AG09319 (cell line): ENCODE results near the gene ALDH1L2.
"Not testable (repeated sequence)": the region's sequence is repeated elsewhere in the genome, so short reads cannot be mapped to it uniquely, and the experiment has no call there.

Experiments used
- DNase-seq: peaks from one replicate; pipeline ENCODE4 v3.0.0-alpha.2; 2010; ENCODE audit warnings: low read depth; ENCODE audit errors: extremely low read depth
- TF ChIP-seq, protein P1 (sequence below): IDR thresholded peaks from 2 replicates; pipeline ENCODE4 v1.5.1; 2011; ENCODE audit warnings: low read depth, mild to moderate bottlenecking, inconsistent platforms, low read length, moderate library complexity

The ALDH1L2 gene

DNA sequence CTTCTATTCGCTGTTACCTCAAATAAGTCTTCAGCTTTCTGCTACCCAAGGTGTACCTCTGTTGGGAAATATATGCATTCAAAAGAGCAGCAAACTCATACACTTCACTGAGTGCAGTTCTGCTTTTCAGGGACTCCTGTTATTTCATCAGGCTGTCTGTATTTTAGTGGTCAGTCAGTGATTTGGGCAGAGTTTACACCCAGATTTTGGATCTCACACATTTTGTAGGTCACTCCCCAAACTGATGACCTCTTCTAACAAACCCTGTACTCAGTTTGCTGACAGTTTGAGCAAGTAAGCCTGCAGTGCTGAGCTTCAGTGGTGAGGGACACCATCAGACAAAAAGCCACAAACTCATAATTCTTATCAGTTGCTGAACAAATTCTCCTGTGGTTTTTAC lies 15.1 kb upstream of the ALDH1L2 start:
- no peak for DNase-seq
- TF ChIP-seq, protein P1, sequence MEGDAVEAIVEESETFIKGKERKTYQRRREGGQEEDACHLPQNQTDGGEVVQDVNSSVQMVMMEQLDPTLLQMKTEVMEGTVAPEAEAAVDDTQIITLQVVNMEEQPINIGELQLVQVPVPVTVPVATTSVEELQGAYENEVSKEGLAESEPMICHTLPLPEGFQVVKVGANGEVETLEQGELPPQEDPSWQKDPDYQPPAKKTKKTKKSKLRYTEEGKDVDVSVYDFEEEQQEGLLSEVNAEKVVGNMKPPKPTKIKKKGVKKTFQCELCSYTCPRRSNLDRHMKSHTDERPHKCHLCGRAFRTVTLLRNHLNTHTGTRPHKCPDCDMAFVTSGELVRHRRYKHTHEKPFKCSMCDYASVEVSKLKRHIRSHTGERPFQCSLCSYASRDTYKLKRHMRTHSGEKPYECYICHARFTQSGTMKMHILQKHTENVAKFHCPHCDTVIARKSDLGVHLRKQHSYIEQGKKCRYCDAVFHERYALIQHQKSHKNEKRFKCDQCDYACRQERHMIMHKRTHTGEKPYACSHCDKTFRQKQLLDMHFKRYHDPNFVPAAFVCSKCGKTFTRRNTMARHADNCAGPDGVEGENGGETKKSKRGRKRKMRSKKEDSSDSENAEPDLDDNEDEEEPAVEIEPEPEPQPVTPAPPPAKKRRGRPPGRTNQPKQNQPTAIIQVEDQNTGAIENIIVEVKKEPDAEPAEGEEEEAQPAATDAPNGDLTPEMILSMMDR, result no peak

DNA sequence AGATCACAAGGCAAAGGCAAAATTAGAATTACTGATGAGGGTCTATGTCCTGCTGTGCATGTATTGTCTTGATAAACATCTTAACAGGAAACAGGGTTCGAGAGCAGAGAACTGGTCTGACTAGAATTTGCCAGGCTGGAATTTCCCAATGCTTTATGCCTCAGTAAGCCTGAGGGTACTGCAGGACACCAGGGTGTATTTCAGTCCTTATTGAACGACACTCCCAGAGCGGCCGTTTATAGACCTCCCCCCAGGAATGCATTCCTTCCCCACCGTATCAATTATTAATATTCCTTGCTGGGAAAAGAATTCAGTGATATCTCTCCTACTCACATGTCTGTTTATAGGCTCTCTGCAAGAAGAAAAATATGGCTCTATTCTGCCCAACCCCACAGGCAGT lies 11.1 kb upstream of the ALDH1L2 start:
- DNase-seq, result not testable (repeated sequence)

DNA sequence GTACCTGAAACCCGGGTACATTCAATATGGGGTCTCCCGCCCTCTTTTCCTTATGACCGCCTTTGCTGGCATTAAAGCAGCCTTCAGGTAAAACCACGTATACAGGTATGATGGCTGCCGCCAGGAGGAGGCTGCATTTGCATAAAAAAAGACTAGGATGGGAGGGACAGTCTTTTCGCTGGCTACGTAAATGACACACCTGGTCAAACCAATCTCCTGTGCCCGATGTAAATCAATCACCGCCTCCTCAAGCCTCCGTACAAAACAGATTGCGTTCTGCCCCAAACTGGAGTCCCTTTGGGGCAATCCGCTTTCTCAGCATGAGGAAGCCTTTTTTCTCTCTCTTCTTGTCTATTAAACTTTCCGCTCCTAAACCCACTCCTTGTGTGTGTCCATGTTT lies 8.1 kb upstream of the ALDH1L2 start:
- TF ChIP-seq, protein P1, result no peak
- no peak for DNase-seq

DNA sequence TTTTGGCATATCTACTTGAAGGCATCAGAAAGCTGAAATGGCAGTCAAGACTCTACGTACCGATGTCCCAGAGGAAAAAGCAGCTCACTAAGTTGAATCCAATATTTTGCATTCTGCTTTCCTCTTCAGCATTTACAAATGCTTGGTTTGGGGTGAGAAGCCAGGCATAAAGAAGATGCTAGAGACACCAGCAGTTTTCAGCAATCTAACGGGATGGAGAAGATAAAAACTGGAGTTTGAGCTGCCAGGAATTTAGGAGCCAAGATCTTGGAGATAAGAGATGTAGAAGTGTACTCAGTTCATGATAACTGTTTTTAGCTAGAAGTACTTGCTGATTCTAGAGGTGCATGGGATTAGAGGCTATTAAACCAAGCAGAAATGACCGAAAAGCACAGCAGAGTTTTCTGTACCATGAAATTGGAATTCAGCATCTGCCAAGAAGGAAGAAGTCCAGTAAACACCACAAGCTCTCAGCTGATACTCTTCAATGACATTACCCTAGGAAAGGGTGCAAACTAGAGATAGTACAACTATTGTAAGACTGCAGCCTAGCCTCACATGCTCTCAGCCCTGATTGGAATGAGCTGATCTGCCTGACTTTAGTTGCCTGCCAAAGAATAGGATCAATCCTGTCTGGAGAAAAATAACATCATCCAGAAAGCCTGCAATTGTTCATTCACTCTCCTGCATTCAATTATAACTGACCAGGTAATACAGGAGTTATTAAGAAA lies 7.4 kb upstream of the ALDH1L2 start:
- DNase-seq, result no peak
- TF ChIP-seq, protein P1, result no peak

DNA sequence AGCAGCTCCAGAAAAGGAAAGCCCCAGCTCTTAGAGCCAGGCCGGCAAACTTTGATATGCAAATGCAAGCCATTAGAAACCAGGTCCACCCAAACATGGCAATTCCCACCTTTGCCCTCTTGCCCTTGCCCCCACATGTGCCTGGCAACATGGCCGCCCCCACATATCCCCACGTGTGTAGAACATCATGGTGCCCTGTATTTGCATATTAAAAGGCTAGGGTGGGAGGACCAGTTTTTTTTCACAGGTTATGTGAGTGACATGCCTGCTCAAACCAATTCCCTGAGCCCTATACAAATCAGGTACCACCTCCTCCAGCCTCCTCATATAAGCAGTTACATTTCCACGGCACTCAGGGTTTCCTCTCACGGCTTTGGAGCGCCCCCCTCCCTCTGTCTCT lies 6.1 kb upstream of the ALDH1L2 start:
- TF ChIP-seq, protein P1, result no peak
- DNase-seq, result no peak

DNA sequence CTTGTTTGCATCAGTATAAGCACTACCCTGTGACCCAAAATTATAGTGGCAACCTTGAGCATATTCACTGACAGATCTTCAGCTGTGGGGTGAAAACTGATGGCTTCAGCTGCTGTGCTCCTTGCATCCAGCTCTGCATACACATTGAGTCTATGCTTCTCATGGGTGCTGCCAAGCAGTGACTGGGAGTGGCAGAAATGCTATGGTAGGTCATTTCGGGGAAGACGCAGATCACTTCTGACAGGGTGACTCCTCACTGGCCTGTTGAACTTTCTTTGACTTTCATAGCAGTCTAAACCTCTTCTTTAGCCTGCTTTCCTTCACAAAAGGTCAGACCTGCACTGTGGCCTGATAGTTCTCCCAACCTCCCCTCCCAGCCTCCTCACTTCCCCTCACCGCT lies 5.6 kb upstream of the ALDH1L2 start:
- no peak for DNase-seq

DNA sequence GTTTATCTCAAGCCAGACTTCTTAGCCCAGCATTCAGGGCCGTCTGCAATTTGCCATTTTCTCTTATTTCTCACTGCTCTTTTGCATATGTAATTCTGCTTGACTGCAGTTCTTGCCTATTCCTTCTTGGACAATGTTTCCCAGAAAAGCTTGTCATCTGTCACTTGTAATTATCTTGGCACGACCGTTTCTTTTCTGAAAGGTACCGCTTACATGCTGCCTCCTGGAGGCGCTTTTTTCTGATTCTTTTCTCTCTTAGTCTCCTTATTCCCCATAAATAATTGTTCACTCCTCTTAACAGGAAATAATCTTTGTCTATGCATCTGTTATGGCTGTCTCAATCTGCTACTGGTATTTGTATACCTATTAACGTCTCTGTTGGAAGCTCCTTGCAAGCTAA lies 1.2 kb upstream of the ALDH1L2 start:
- no peak for DNase-seq
- TF ChIP-seq, protein P1, result no peak

More for the DNA sequence above, 5.6 kb upstream of the ALDH1L2 start:
- TF ChIP-seq, protein P1, result no peak

DNA sequence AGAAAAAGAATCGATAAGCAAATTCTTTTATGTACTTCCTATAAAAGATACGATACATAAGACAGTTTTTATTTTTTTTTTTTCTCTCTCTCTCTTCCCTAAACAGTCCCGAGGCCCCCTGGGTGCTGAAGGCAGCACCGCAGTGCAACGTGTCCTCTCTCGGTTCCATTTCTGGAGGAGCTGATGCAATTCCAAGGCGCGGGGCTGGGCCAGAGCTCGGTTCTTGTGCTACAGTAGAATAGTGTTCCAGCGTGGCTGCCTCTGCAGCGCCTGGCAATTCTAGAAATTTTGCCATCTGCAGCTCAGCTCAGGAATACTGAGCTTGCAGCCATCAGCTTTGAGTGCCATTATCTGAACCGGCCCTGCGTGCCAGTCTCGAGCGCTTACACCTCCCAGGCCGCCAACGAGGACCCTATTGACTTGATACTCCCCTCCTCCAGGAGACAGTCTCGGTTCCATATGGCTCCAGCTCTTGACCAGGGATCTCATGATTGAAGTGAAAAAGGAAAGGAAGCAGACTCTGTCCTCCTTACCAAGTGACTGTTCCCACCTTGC lies 630 bp downstream of the ALDH1L2 start:
- no peak for DNase-seq
- TF ChIP-seq, protein P1, result peak; percentile 3
